Psoas muscle (tissue), 8 donors: Measurements from ENCODE around the gene ZNF195. TPM values are rescaled to one million over a fixed set of nuclear protein-coding genes. Genes with fewer than 3 reads are reported as not detected.
"Not testable (repeated sequence)": the region's sequence is repeated elsewhere in the genome, so short reads cannot be mapped to it uniquely, and the experiment has no call there.

ENCODE experiments used
- ATAC-seq, 4 donors: fragments of 200-7000 bp; cut with Tn5 transposase; one replicate each; pipeline ENCODE4 v1.9.1; 2020; ENCODE audit warnings: moderate library complexity in 3 of 4, mild to moderate bottlenecking in 2 of 4
- DNase-seq, 2 donors: peaks; one replicate each; pipeline ENCODE4 v3.0.0-alpha.2; 2020
- H3K27ac ChIP-seq: fragments of 200-600 bp; one replicate; pipeline ENCODE4 v1.8.0; 2022
- H3K27me3 ChIP-seq, 3 donors: fragments of 200-600 bp in 1 of 3; one replicate each; pipeline versions ENCODE4 v1.6.1 to v1.8.0; 2013 to 2022; ENCODE audit warnings: low read length in 2 of 3, mild to moderate bottlenecking in 2 of 3, moderate library complexity in 1 of 3; ENCODE audit not compliant: insufficient read depth in 3 of 3
- H3K36me3 ChIP-seq, 2 donors: fragments of 200-600 bp in 1 of 2; one replicate each; pipeline versions ENCODE4 v1.6.1 to v1.8.0; 2013 to 2022; ENCODE audit warnings: low read depth in 1 of 2, mild to moderate bottlenecking in 1 of 2, moderate library complexity in 1 of 2; ENCODE audit not compliant: insufficient read depth in 1 of 2
- H3K4me1 ChIP-seq: fragments of 200-600 bp; one replicate; pipeline ENCODE4 v1.8.0; 2022
- H3K4me3 ChIP-seq: fragments of 200-600 bp; one replicate; pipeline ENCODE4 v1.8.0; 2022; ENCODE audit warnings: mild to moderate bottlenecking
- H3K9me3 ChIP-seq: fragments of 200-600 bp; one replicate; pipeline ENCODE4 v1.8.0; 2022
- WGBS, 3 donors: extraction: QIAGEN DNeasy Blood & Tissue Kit; methylation state at CpG; one replicate each; pipeline versions ENCODE4 v1.1.6 to v1.1.7; 2013; 5-methylcytosine and 5-hydroxymethylcytosine counted together
- intact Hi-C, 2 donors: fragments of 100-400 bp; cut with DNase I; formaldehyde crosslinking; loops; one replicate each; pipeline versions ENCODE4 v1.11.0 to v1.14.2; 2022
- polyA plus RNA-seq, 3 donors: library from polyadenylated mRNA; stranded (reverse); fragments of 200-250 nt; gene quantifications; one replicate each; pipeline ENCODE4 v1.2.3, GENCODE V29; 2013
- total RNA-seq, 4 donors: library from RNA; stranded (reverse); fragmentation: NEBNext Ultra II Directional in 2 of 4; extraction: Animal tissue kit (Norgen Biotek cat#: 25700) in 2 of 4; gene quantifications; one replicate each; pipeline versions ENCODE4 v1.2.1 to v1.2.4, GENCODE V29; 2021 to 2023
- donor health status: healthy with polysubstance abuse.
- donor health status: DM: no; HTN: no; CAD: no; lungs with moderate emphysema.
- donor health status: Bipolar disorder and iron deficiency.
- donor health status: healthy.
- donor health status: DM: yes; HTN: yes; CAD: no.
- donor health status: DM: no; HTN: no; CAD: no.
- donor health status: DM: no; HTN: no; CAD: no.
- donor health status: DM: yes; HTN: yes; CAD: no.

Gene ZNF195
- total and polyA plus RNA-seq, 7 donors = 8.6 to 14.9 (median 13.0) TPM

GRCh38 chr11:3404076-3404925 is 25.4 kb upstream of the ZNF195 start:
- peak; percentile 30 to 67 for DNase-seq
- ATAC-seq, H3K27ac ChIP-seq, H3K27me3 ChIP-seq, H3K4me3 ChIP-seq, H3K4me1 ChIP-seq, H3K9me3 ChIP-seq, H3K36me3 ChIP-seq, intact Hi-C loops: not testable (repeated sequence)
- WGBS, 3 donors = 64 to 75% (median 69%) methylated on average over 22 of the region's 22 CpGs

GRCh38 chr11:3402861-3403250 is 23.9 kb upstream of the ZNF195 start:
- H3K4me3 ChIP-seq, H3K27ac ChIP-seq, H3K36me3 ChIP-seq, DNase-seq, ATAC-seq, H3K27me3 ChIP-seq, H3K9me3 ChIP-seq, H3K4me1 ChIP-seq, intact Hi-C loops: not testable (repeated sequence)
- WGBS, 3 donors = 90 to 96% (median 93%) methylated on average over 8 of the region's 8 CpGs

- H3K4me3 ChIP-seq, H3K4me1 ChIP-seq, H3K36me3 ChIP-seq, H3K27me3 ChIP-seq, DNase-seq, H3K9me3 ChIP-seq, intact Hi-C loops, ATAC-seq, H3K27ac ChIP-seq: not testable (repeated sequence)
- WGBS, 3 donors = 94 to 97% (median 94%) methylated on average over 16 to 18 of the region's 18 CpGs
Measured at GRCh38 chr11:3402181-3402860, 23.4 kb upstream of the ZNF195 start.

DNA sequence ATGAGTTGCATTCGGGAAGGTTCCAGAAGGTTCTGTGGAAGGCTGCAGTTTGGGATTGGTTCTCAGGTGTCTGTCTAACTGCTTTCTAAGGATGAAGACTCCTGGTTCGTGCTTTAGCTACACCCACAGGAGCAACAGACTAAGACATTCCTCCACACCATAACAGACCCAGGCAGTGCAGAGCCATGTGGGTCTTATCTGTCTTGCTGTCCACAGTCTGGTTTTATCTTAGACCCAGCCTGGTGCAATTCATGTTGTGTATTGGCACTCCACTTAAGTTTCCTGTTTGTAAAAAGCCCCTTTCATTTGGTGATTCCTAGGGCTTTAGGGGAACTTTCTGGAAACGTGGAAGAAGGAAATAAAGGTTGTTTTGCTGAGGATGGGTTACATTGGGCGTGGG is 22.1 kb upstream of the ZNF195 start:
- H3K27me3 ChIP-seq, H3K27ac ChIP-seq, H3K4me3 ChIP-seq, H3K36me3 ChIP-seq, DNase-seq, H3K9me3 ChIP-seq, intact Hi-C loops, H3K4me1 ChIP-seq, ATAC-seq: not testable (repeated sequence)
- WGBS, 3 donors = 78 to 91% (median 88%) methylated on average over 3 to 4 of the region's 4 CpGs

- WGBS, 3 donors = 43 to 77% (median 65%) methylated on average over 3 of the region's 3 CpGs
- intact Hi-C loops, H3K4me3 ChIP-seq, H3K9me3 ChIP-seq, H3K27me3 ChIP-seq, ATAC-seq, H3K4me1 ChIP-seq, H3K36me3 ChIP-seq, DNase-seq, H3K27ac ChIP-seq: not testable (repeated sequence)
Measured at GRCh38 chr11:3398509-3398908, 19.6 kb upstream of the ZNF195 start.

DNA sequence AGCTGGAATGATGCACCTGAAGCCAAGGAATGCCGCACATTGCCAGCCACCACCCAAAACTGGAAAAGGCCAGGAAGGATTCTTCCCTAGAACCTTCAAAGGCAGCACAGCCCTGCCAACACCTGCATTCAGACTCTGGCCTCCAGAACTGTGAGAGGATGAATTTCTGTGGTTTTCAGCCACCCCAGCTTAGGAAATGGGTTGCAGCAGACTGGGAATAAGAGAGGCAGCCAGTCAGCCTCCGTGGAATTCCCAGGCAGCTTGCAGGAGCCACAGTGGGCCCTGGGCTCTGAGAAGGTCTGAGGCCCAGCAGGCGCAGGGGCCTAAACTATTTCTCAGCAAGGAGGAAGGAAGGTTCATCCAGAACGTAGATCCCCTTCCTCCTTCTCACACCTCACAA is 19.2 kb upstream of the ZNF195 start:
- H3K27me3 ChIP-seq, H3K9me3 ChIP-seq, ATAC-seq, H3K36me3 ChIP-seq, DNase-seq, H3K27ac ChIP-seq, H3K4me1 ChIP-seq, H3K4me3 ChIP-seq, intact Hi-C loops: not testable (repeated sequence)
- 65 to 80% (median 79%) methylated on average over 4 of the region's 4 CpGs for WGBS, 3 donors

- H3K27me3 ChIP-seq, H3K27ac ChIP-seq, DNase-seq, H3K4me1 ChIP-seq, H3K4me3 ChIP-seq, ATAC-seq, H3K9me3 ChIP-seq, intact Hi-C loops, H3K36me3 ChIP-seq: not testable (repeated sequence)
- WGBS, 3 donors = 89 to 91% (median 91%) methylated on average over 19 to 23 of the region's 23 CpGs
Measured at GRCh38 chr11:3397210-3397609, 18.3 kb upstream of the ZNF195 start.

DNA sequence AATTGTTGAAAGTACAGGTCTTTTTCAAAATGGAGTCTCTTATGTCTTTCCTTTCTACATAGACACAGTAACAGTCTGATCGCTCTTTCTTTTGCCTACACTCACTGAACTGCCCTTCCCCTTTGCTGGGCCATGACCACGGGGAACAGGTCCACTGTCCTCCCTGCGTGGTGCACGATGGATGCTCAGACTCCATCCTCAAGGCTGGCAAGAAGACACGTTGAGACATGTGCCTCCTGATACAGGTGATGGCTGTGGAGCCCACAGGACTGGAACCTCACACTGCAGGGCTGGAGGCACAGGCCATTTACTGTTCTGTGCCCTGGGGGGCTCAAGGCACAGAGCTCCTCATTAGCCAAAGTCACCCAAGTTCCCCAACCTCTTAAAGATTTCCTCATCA is 16.5 kb upstream of the ZNF195 start:
- H3K27me3 ChIP-seq, intact Hi-C loops, H3K36me3 ChIP-seq, H3K9me3 ChIP-seq, H3K4me3 ChIP-seq, H3K4me1 ChIP-seq, ATAC-seq, DNase-seq, H3K27ac ChIP-seq: not testable (repeated sequence)
- 81 to 89% (median 85%) methylated on average over 5 of the region's 5 CpGs for WGBS, 3 donors

- ATAC-seq, intact Hi-C loops: not testable (repeated sequence)
- WGBS, 3 donors = 77 to 80% (median 79%) methylated on average over 10 of the region's 10 CpGs
Measured at GRCh38 chr11:3394956-3395355, 16.0 kb upstream of the ZNF195 start.

GRCh38 chr11:3393450-3393849 is 14.5 kb upstream of the ZNF195 start:
- H3K27me3 ChIP-seq, H3K4me3 ChIP-seq, H3K27ac ChIP-seq, H3K4me1 ChIP-seq, DNase-seq, H3K9me3 ChIP-seq, intact Hi-C loops, H3K36me3 ChIP-seq, ATAC-seq: not testable (repeated sequence)
- WGBS, 3 donors = 45 to 61% (median 46%) methylated on average over 9 to 13 of the region's 13 CpGs

More at GRCh38 chr11:3394956-3395355, 16.0 kb upstream of the ZNF195 start:
- not testable (repeated sequence) for DNase-seq, H3K4me3 ChIP-seq, H3K9me3 ChIP-seq, H3K4me1 ChIP-seq, H3K27ac ChIP-seq, H3K27me3 ChIP-seq, H3K36me3 ChIP-seq
